ENCODE measurements around the gene DHCR7. TPM values are rescaled to one million over a fixed set of nuclear protein-coding genes. Genes with fewer than 3 reads are reported as not detected.

The DHCR7 gene
- polyA plus RNA-seq, 1 of the 3 experiments (the other 2 are of a cell fraction) = 21.4 TPM

GRCh38 chr11:71387784-71388636, 60.2 kb downstream of the DHCR7 start:
- POLR2A ChIA-PET = no interaction called here

GRCh38 chr11:71387200-71387599, 61.0 kb downstream of the DHCR7 start:
- Histone ChIP-seq H2AFZ (ENCODE audit: low read depth) (no peak overlapping the region), H3K9me3 (no peaks in the 10 kb centered on the region), H3F3A (replicated peaks; ENCODE audit: insufficient read depth) (no peaks in the 10 kb centered on the region), H3K4me2 (no peak overlapping the region), H3K4me3 (ENCODE audit: low read depth in 2 of 2, low read length in 1 of 2) (no peak overlapping the region), H3K79me2 (ENCODE audit: insufficient read depth) (no peaks in the 10 kb centered on the region), H3K9ac (no peak overlapping the region), H3K9me2 (no peaks in the 10 kb centered on the region), H4K20me1 (ENCODE audit: insufficient read depth) (no peaks in the 10 kb centered on the region), H3K36me3 (replicated peaks in 1 of 2; ENCODE audit: control insufficient read depth in 1 of 2, insufficient read depth in 2 of 2, low read length in 1 of 2) (no peaks in the 10 kb centered on the region), H3K27me3 (ENCODE audit: insufficient read depth) (no peaks in the 10 kb centered on the region), H3K27ac (ENCODE audit: low read depth in 2 of 2, low read length in 1 of 2) (no peak overlapping the region), H3K4me1 (ENCODE audit: control insufficient read depth in 1 of 2, insufficient read depth in 2 of 2, low read depth in 1 of 2, low read length in 1 of 2) (no peaks in the 10 kb centered on the region)
- DNase-seq = no peak
- 0% methylated on average over 3 of the region's 3 CpGs for WGBS (ENCODE audit: low lambda C conversion rate)
- TF ChIP-seq FOSL2 (IDR thresholded peaks at IDR 0.05; ENCODE audit: borderline replicate concordance, low read depth) (no peak), RCOR1 (IDR thresholded peaks at IDR 0.05; ENCODE audit: low read length) (no peak), CHD2 (IDR thresholded peaks at IDR 0.05; ENCODE audit: low read length, partially characterized antibody) (no peak), SIN3A (IDR thresholded peaks at IDR 0.05; ENCODE audit: borderline replicate concordance, low read depth, low read length) (no peak), EP300 (IDR thresholded peaks at IDR 0.05; ENCODE audit: borderline replicate concordance in 1 of 2, low read depth in 1 of 2, low read length in 1 of 2) (no peak), RAD21 (IDR thresholded peaks at IDR 0.05; ENCODE audit: low read length) (no peak), EZH2phosphoT487 (IDR thresholded peaks at IDR 0.05; ENCODE audit: borderline replicate concordance, low read depth) (no peak), TAF1 (IDR thresholded peaks at IDR 0.05; ENCODE audit: borderline replicate concordance, low read depth, low read length) (no peak), ZBTB33 (IDR thresholded peaks at IDR 0.05; ENCODE audit: borderline replicate concordance, low read depth) (no peak), TEAD4 (IDR thresholded peaks at IDR 0.05; ENCODE audit: borderline replicate concordance, insufficient read depth) (no peak)
- POLR2A ChIA-PET = no interaction called here
- CTCF ChIA-PET = no interaction called here

More at GRCh38 chr11:71387784-71388636, 60.2 kb downstream of the DHCR7 start:
- H2AFZ ChIP-seq (ENCODE audit: low read depth) = no peak overlapping the region
- no peaks in the 10 kb centered on the region for H4K20me1 ChIP-seq (ENCODE audit: insufficient read depth)
- H3K9me2 ChIP-seq = no peaks in the 10 kb centered on the region
- TF ChIP-seq RAD21 (IDR thresholded peaks at IDR 0.05; ENCODE audit: low read length) (no peak), NRF1 (IDR thresholded peaks at IDR 0.05; ENCODE audit: low read depth, low read length) (no peak), CHD2 (IDR thresholded peaks at IDR 0.05; ENCODE audit: low read length, partially characterized antibody) (no peak), CTCF (IDR thresholded peaks at IDR 0.05) (no peak), RXRA (IDR thresholded peaks at IDR 0.05; ENCODE audit: borderline replicate concordance, low read depth) (no peak), JUND (IDR thresholded peaks at IDR 0.05) (no peak)
- DNase-seq = no peak
- no peak overlapping the region for H3K4me3 ChIP-seq (ENCODE audit: low read depth in 2 of 2, low read length in 1 of 2)
- H3K27ac ChIP-seq (ENCODE audit: low read depth in 2 of 2, low read length in 1 of 2) = no peak overlapping the region
- CTCF ChIA-PET = no interaction called here
- no peaks in the 10 kb centered on the region for H3K79me2 ChIP-seq (ENCODE audit: insufficient read depth)
- no peaks in the 10 kb centered on the region for H3K9me3 ChIP-seq
- no peaks in the 10 kb centered on the region for H3K36me3 ChIP-seq (replicated peaks in 1 of 2; ENCODE audit: control insufficient read depth in 1 of 2, insufficient read depth in 2 of 2, low read length in 1 of 2)
- no peak overlapping the region for H3K4me2 ChIP-seq
- WGBS (ENCODE audit: low lambda C conversion rate) = 20% methylated on average over 23 of the region's 23 CpGs
- H3F3A ChIP-seq (replicated peaks; ENCODE audit: insufficient read depth) = no peaks in the 10 kb centered on the region
- no peaks in the 10 kb centered on the region for H3K27me3 ChIP-seq (ENCODE audit: insufficient read depth)
- H3K4me1 ChIP-seq (ENCODE audit: control insufficient read depth in 1 of 2, insufficient read depth in 2 of 2, low read depth in 1 of 2, low read length in 1 of 2) = no peaks in the 10 kb centered on the region
- no peak overlapping the region for H3K9ac ChIP-seq
